Loucy (cell line): ENCODE data around the gene MIA2.
"Not testable (repeated sequence)": the region's sequence is repeated elsewhere in the genome, so short reads cannot be mapped to it uniquely, and the experiment has no call there.

ENCODE experiments used
- EZH2phosphoT487 ChIP-seq: fragments of 200-600 bp; IDR thresholded peaks from 2 replicates; pipeline ENCODE4 v1.6.1; 2018; ENCODE audit warnings: antibody characterized with exemption, mild to moderate bottlenecking, moderate library complexity, borderline replicate concordance
- TF ChIP-seq, protein P1 (sequence below): fragments of 200-600 bp; sonication (generic); conservative IDR thresholded peaks from 2 replicates; pipeline ENCODE4 v1.5.1; 2014; ENCODE audit warnings: mild to moderate bottlenecking, antibody characterized with exemption, low read length

DNA sequence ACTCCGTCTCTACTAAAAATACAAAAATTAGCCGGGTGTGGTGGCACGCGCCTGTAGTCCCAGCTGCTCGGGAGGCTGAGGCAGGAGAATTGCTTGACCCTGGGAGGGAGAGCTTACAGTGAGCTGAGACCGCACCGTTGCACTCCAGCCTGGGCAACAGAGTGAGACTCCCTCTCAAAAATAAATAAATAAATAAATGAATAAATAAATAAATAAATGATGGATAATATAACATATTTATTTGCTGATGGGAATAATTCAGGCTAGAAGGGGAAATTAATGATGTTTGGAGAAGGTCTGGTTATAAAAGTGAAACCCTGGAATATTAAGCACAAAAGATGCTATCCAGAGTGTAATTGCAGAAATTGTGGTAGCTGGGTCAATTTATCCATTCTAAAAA, 107.4 kb downstream of the MIA2 start:
- TF ChIP-seq, protein P1, sequence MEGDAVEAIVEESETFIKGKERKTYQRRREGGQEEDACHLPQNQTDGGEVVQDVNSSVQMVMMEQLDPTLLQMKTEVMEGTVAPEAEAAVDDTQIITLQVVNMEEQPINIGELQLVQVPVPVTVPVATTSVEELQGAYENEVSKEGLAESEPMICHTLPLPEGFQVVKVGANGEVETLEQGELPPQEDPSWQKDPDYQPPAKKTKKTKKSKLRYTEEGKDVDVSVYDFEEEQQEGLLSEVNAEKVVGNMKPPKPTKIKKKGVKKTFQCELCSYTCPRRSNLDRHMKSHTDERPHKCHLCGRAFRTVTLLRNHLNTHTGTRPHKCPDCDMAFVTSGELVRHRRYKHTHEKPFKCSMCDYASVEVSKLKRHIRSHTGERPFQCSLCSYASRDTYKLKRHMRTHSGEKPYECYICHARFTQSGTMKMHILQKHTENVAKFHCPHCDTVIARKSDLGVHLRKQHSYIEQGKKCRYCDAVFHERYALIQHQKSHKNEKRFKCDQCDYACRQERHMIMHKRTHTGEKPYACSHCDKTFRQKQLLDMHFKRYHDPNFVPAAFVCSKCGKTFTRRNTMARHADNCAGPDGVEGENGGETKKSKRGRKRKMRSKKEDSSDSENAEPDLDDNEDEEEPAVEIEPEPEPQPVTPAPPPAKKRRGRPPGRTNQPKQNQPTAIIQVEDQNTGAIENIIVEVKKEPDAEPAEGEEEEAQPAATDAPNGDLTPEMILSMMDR = not testable (repeated sequence)
- TF ChIP-seq EZH2phosphoT487 = not testable (repeated sequence)
